Measurements from ENCODE around the gene COQ9. TPM values are rescaled to one million over a fixed set of nuclear protein-coding genes. Genes with fewer than 3 reads are reported as not detected.
"Not testable (repeated sequence)": the region's sequence is repeated elsewhere in the genome, so short reads cannot be mapped to it uniquely, and the experiment has no call there.

COQ9 gene
- total RNA-seq, 1 experiment from 2014 or later = 62.7 TPM

DNA sequence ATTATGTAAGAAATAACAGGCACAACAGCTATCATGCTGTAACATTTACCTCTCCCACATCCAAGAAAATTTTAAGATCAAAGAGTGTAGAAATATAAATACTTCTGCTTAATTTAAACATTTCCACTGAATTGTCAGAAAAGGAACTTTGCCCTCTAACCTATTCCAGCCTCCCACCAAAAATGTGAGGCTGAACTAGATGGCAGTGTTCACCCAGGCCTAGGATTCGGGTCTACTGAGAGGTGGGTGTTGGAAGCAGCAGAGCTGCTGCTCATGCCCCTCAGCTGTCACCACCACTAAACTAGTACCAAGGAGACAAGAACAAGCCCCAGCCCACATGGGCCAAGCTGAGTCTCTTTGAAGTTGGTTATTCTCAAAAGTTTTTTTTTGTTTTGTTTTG, 11.4 kb upstream of the COQ9 start (continued):
- no peak for TF ChIP-seq ATF3 (IDR thresholded peaks at IDR 0.05)
- TF ChIP-seq ELF1 (IDR thresholded peaks at IDR 0.05; ENCODE audit: borderline replicate concordance, low read depth) = no peak
- TF ChIP-seq SRF (IDR thresholded peaks at IDR 0.05; ENCODE audit: low read depth) = no peak
- no peak for TF ChIP-seq RAD21 (IDR thresholded peaks at IDR 0.05; ENCODE audit: low read depth)
- no peak for TF ChIP-seq POLR2AphosphoS5 (IDR thresholded peaks at IDR 0.05; ENCODE audit: low read depth, low read length)
- TF ChIP-seq FOSL1 (IDR thresholded peaks at IDR 0.05; ENCODE audit: low read depth) = no peak
- TF ChIP-seq POLR2A (IDR thresholded peaks at IDR 0.05; ENCODE audit: borderline replicate concordance, extremely low read depth, insufficient read depth, insufficient read length) = no peak
- TF ChIP-seq ZFX (IDR thresholded peaks at IDR 0.05) = no peak
- TF ChIP-seq CTCF (IDR thresholded peaks at IDR 0.05 in 2 of 3, conservative IDR thresholded peaks at IDR 0.05 in 1 of 3; ENCODE audit: borderline replicate concordance in 1 of 3, insufficient read depth in 1 of 3, low read depth in 2 of 3, low read length in 2 of 3) = no peak

DNA sequence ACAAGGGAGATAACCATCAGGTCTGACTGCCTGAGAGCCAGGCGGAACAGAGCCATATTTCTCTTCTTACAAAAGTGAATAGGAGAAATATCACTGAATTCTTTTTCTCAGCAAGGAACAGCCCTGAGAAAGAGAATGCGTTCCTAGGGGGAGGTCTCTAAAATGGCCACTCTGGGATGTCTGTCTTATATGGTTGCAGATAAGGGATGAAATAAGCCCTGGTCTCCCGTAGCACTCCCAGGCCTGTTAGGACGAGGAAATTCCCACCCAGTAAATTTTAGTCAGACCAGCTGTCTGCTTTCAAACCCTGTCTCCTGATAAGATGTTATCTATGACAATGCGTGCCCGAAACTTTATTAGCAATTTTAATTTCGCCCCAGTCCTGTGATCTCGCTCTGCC, 7.3 kb upstream of the COQ9 start:
- CTCF ChIA-PET; ATAC-seq; H3K4me3 ChIP-seq (replicated peaks in 1 of 2; ENCODE audit: low read depth in 1 of 2, low read length in 2 of 2); H3K27me3 ChIP-seq (ENCODE audit: insufficient read depth, low read length); POLR2A ChIA-PET; H3K4me2 ChIP-seq (ENCODE audit: low read length); H3K9me3 ChIP-seq (ENCODE audit: control insufficient read depth in 1 of 2, insufficient read depth in 1 of 2, low read depth in 1 of 2, low read length in 2 of 2); H3K9me2 ChIP-seq (ENCODE audit: insufficient read depth); H3K9ac ChIP-seq (ENCODE audit: low read length); H3K27ac ChIP-seq (ENCODE audit: low read depth, low read length); BruUV-seq (replicated peaks); H3K4me1 ChIP-seq (ENCODE audit: control insufficient read depth in 1 of 2, insufficient read depth in 2 of 2, low read length in 2 of 2); DNase-seq (ENCODE audit: low read depth, low spot score); RAD21 ChIA-PET (ENCODE audit: low non-redundant PET in 1 of 2, low total read pairs in 2 of 2, uncharacterized antibody in 2 of 2, unreplicated experiment in 2 of 2); H2AFZ ChIP-seq (ENCODE audit: low read depth, low read length, poor library complexity, severe bottlenecking); H4K20me1 ChIP-seq (ENCODE audit: insufficient read depth); intact Hi-C loops (cut with micrococcal nuclease): not testable (repeated sequence)
- Histone ChIP-seq H3K79me2 (ENCODE audit: insufficient read depth, low read length) (peaks cover 47% of the 10 kb centered on the region), H3K36me3 (ENCODE audit: control insufficient read depth in 1 of 2, insufficient read depth in 2 of 2, low read length in 2 of 2) (peaks cover 28 to 50% of the 10 kb centered on the region in 2 experiments)

DNA sequence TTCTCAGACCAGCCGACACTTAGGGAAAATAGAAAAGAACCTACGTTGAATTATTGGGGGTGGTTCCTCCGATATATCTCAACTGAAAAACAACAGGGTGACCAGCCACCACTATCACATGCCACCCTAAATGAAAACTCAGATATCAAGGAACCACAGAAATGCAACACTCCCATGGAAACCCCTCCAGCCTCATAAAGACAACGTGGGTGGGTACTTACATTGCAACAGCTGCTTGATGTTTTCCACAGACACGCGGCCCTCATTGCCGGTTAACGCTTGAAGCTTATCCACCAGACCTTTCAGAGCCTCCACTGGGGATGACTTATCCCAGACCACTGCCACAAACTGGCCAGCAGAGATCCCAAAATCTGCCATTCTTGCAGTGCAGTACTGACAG, 6.7 kb upstream of the COQ9 start:
- POLR2A ChIA-PET; intact Hi-C loops (cut with micrococcal nuclease); DNase-seq (ENCODE audit: low read depth, low spot score); BruUV-seq (replicated peaks); H3K9me2 ChIP-seq (ENCODE audit: insufficient read depth); RAD21 ChIA-PET (ENCODE audit: low non-redundant PET in 1 of 2, low total read pairs in 2 of 2, uncharacterized antibody in 2 of 2, unreplicated experiment in 2 of 2); H3K9me3 ChIP-seq (ENCODE audit: control insufficient read depth in 1 of 2, insufficient read depth in 1 of 2, low read depth in 1 of 2, low read length in 2 of 2); ATAC-seq; H3K4me2 ChIP-seq (ENCODE audit: low read length); H3K27ac ChIP-seq (ENCODE audit: low read depth, low read length); H2AFZ ChIP-seq (ENCODE audit: low read depth, low read length, poor library complexity, severe bottlenecking); H4K20me1 ChIP-seq (ENCODE audit: insufficient read depth); H3K4me1 ChIP-seq (ENCODE audit: control insufficient read depth in 1 of 2, insufficient read depth in 2 of 2, low read length in 2 of 2); CTCF ChIA-PET; H3K9ac ChIP-seq (ENCODE audit: low read length); H3K4me3 ChIP-seq (replicated peaks in 1 of 2; ENCODE audit: low read depth in 1 of 2, low read length in 2 of 2); H3K27me3 ChIP-seq (ENCODE audit: insufficient read depth, low read length): not testable (repeated sequence)
- Histone ChIP-seq H3K36me3 (ENCODE audit: control insufficient read depth in 1 of 2, insufficient read depth in 2 of 2, low read length in 2 of 2) (peaks cover 25 to 47% of the 10 kb centered on the region in 2 experiments), H3K79me2 (ENCODE audit: insufficient read depth, low read length) (peaks cover 53% of the 10 kb centered on the region)
